HG03558 (cell line): ENCODE measurements around the gene SLC8A1.

Source experiments
- ATAC-seq: cut with Tn5 transposase; IDR thresholded peaks from one replicate; pipeline ENCODE4 v1.9.1; 2021; ENCODE audit warnings: moderate number of reproducible peaks; ENCODE audit not compliant: unreplicated experiment; ENCODE audit errors: extremely low read depth

Gene SLC8A1

GRCh38 chr2:40284797-40285196, 167.1 kb downstream of the SLC8A1 start:
- ATAC-seq = no peak

- ATAC-seq = no peak
Measured at GRCh38 chr2:40283111-40283909, 168.6 kb downstream of the SLC8A1 start.

- ATAC-seq = no peak
Measured at GRCh38 chr2:40282428-40282827, 169.5 kb downstream of the SLC8A1 start.

GRCh38 chr2:40281021-40281940, 170.6 kb downstream of the SLC8A1 start:
- ATAC-seq = peak; percentile 49

DNA sequence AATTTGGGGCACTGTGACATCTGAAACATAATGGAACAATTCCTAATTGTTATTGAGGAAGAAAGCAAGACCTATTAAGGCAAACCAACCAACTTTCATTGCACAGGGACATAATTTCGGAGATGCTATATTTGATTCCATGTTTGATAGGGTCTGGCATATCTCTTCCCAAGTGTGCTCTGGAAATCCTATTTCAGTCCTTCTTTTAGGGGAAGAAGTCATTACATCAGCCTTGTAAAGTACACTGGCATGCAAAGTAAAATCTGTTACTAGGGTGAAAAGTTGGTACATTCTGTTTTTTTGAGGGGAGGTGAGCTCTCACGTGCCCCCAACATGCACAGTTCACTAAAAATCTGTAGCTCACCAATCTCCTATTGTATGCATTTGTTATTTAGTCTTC, 172.4 kb downstream of the SLC8A1 start:
- ATAC-seq = no peak

DNA sequence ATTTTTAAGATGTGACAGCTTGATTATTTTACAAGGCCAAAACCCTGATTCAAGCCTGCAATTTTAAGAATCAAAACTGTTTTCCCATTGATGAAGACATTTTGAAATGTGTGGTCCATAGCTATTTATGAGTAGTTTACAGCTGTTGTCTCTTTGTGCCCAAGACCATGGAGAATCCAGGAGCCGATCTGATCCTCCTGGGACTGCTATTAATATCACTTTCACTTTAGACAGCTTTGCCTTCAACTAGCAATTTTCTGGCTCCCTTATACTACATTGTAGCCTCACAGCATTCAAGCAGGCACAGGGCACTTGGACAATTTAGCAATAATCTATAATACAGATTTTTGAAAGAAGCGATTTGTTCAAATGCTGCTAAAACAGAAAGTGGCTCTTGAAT, 172.9 kb downstream of the SLC8A1 start:
- no peak for ATAC-seq

DNA sequence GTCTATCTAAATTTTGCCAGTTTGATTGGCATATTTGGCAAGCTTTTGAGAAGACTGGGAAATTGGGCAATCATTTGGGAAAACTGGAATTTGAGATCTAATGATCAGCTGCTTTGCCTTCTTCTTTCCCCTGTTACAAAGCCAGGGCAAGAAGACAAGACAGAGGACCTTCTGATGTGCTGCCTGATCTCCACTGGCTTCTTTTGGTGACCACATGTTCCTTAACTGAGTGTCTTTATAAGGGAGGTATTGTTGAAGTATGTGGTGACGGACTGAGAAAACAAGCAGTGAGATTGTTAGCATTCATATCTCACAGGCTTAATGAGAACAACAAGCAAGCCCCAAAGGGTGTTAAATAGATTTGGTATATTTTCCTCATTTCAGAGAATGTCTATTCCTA, 175.8 kb downstream of the SLC8A1 start:
- ATAC-seq = no peak

DNA sequence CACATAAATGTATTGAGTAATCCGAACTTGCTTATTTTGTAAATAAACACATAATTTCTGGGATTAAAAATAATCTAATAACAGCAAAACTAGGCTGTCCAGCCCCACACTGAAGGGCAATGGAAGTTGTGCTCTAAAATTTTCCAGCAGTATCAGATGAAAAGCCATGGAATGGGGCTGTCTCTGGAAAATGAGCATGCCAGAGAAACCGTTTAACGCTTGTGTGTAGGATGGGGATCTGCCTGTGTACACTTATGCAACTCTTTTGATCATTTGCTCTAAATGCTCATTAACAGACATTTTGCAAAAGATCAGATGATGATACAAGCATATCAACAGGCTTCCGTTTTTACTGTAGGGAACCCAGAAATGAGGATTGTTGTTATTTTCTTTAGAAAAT, 177.6 kb downstream of the SLC8A1 start:
- ATAC-seq = no peak

- ATAC-seq = no peak
Measured at GRCh38 chr2:40273734-40274182, 178.1 kb downstream of the SLC8A1 start.

DNA sequence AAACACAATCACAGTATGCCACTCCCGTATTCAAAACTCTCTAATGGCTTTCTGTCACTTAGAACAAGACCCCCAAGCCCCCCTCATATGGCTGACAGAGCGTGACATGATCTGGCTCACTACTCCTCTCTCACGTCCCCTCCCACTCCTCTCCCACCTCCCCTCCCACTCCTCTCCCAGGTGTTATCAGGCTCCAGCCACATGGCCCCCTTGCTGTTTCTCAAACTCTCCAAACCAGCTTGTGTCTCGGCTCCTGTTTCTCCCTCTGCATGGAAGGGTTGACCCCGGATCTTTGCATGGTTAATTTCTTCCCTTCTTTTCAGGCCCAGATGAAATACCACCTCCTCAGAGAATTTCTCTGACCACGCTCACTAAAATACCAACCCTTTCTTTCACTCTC, 180.8 kb downstream of the SLC8A1 start:
- no peak for ATAC-seq

GRCh38 chr2:40270372-40270771, 181.5 kb downstream of the SLC8A1 start:
- no peak for ATAC-seq

- ATAC-seq = no peak
Measured at GRCh38 chr2:40268566-40268965, 183.3 kb downstream of the SLC8A1 start.

DNA sequence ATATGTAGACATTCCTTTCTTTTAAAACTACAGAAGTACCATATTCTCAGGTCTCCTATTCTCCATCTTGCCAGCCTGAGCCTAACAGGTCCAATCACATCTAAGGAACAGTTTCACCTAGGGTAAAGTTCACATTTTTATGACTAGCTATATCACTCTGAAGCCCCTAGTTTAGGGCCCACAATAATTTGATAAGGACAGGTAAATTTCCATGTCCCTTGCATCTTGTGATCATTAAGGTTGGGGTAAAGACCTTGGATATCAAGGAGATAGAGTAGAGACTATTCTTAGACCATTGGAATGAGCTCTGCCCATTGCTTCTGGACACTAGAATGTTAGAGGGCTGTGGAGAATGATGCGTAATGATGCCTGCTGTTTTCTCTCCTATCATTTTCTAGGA, 185.7 kb downstream of the SLC8A1 start:
- ATAC-seq = no peak

DNA sequence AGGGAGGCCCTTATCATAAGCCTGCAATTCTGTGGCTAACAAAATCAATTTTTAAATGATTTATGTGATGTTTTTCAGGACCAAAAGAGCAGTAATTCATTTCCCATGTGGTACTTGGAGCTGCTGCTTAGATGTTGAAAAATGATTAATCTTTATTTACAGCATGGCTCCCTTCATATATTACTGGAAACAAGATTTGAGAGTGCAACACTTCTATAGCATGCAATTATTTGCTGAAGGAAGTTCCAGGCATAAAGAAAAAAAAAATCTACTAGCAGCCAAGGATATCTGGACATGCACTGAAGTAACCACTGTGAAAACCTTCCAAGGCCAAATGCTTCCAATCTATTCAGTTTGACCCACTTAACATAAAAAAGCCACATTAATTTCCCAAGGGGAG, 186.3 kb downstream of the SLC8A1 start:
- no peak for ATAC-seq

DNA sequence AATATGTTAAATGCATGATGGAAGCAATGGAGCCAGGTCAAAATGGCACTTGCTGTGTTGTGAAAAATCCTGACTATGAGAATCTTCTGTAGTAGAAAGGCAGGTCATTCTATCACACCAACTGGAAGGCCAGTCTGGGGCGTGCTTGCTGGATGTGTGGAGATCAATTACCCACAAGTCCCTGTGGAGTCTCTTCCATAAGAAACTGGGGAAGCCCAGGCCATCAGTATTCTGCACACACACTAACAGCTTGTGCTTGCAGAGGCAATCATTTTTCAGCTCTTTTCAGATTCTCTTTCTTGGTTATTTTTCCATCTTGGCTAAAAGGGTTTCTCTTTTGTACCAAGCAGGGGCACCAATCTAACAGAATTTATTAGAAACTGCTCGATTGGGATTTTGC, 190.8 kb downstream of the SLC8A1 start:
- ATAC-seq = no peak

DNA sequence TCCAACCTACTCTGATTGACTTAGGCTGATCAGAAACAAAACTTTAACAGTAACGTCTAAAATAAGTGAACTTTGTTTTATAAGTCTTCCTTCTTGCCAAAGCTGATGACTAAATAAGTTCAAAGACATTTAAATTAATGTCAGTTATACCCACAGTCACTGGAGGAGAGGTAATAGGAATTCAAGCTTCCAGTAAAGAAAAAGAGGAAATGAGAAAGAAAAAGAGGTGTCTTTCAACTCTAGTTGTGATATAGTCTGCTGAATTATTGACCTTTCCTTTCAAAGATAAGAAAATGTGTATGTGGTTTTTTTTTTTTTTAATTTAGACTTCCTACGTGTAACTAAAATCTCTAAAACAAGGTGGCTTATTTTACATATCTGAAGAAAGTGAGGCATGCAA, 191.5 kb downstream of the SLC8A1 start:
- no peak for ATAC-seq

DNA sequence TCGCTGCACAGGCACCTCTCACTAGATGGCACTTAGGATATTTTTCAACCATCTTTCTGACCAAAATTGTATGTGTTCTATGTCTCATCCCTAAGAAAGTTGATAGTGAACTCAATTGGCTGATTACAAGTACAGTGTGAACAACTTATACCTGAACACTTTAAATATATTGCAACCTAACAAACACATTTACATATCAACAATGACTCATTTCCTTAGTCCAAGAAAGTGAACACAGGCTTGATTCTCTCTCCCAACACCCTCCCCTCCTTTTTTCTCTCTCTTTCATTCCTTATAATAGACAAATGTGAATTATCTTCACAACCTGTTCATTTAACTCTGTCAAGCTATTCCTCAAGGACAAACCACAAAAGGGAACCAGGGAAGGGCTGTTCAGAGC, 192.0 kb downstream of the SLC8A1 start:
- no peak for ATAC-seq

DNA sequence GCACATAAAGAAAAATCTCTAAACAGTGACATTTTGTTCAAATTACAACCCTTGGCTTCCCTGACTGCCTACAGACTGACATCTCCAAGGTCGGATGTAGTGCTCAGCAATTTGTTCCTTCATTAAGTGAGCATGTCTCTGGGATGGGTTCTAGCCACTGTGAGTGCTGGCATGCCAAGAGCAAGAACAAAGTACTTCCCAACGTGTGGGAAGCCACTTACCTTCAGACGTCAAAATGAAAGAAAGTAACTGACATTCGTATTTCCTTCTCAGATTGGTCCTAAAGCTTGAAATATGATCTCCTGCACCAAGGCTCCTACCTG, 193.8 kb downstream of the SLC8A1 start:
- ATAC-seq = no peak

- ATAC-seq = no peak
Measured at GRCh38 chr2:40257340-40258134, 194.4 kb downstream of the SLC8A1 start.

GRCh38 chr2:40256649-40257048, 195.2 kb downstream of the SLC8A1 start:
- ATAC-seq = no peak

DNA sequence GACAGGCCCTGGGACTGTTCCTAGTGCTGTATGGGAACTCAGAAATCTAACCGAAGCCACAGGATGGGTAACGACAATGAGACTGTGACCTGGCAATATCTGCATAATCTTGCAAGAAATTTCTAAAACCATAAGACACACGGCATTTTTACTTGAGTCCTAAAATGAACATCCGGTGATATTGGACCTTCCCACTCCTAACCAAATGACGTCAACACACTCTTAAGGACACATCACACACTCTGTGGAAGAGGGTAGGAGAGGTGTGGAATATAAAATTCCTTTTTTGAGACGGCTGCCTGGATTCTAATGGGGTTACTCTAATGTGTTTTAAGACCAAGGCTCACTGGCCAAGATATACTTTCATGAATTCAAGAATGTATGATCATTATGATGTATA, 195.9 kb downstream of the SLC8A1 start:
- no peak for ATAC-seq
